Keratinocyte (primary cell): ENCODE measurements around the gene CEP68. TPM values are rescaled to one million over a fixed set of nuclear protein-coding genes. Genes with fewer than 3 reads are reported as not detected.

ENCODE experiments used
- DNase-seq: peaks from one replicate; pipeline ENCODE4 v3.0.0-alpha.2; 2011; ENCODE audit warnings: low read depth, missing footprints, low spot score
- FAIRE-seq: peaks from 2 replicates; lab custom pipeline; 2011; peaks lifted over from hg19 to GRCh38; lab: Jason Lieb, UNC
- H2AFZ ChIP-seq: 2 replicates; pipeline ENCODE4 v1.6.0; 2012; ENCODE audit warnings: low read length, control low read depth, inconsistent platforms; ENCODE audit not compliant: control insufficient read depth
- H3K27ac ChIP-seq: 2 replicates; pipeline ENCODE4 v1.5.1; 2011; ENCODE audit warnings: low read length; ENCODE audit not compliant: control insufficient read depth, insufficient read depth
- H3K27me3 ChIP-seq: 3 replicates; pipeline ENCODE4 v1.6.0; 2011; ENCODE audit warnings: low read length; ENCODE audit not compliant: control insufficient read depth, insufficient read depth; ENCODE audit errors: extremely low read depth
- H3K36me3 ChIP-seq, 2 experiments: 2 replicates in 1 of 2; 3 replicates in 1 of 2; pipeline ENCODE4 v1.5.1; 2011; ENCODE audit warnings: low read length in 2 of 2, mild to moderate bottlenecking in 1 of 2; ENCODE audit not compliant: control insufficient read depth in 2 of 2, insufficient read depth in 2 of 2; ENCODE audit errors: extremely low read depth in 1 of 2
- H3K4me1 ChIP-seq: 3 replicates; pipeline ENCODE4 v1.5.1; 2011; ENCODE audit warnings: low read length; ENCODE audit not compliant: control insufficient read depth, insufficient read depth; ENCODE audit errors: extremely low read depth
- H3K4me2 ChIP-seq: 3 replicates; pipeline ENCODE4 v1.6.0; 2011; ENCODE audit warnings: low read depth, low read length; ENCODE audit not compliant: control insufficient read depth, insufficient read depth; ENCODE audit errors: extremely low read depth
- H3K4me3 ChIP-seq, 3 experiments: fragments of 200-600 bp in 1 of 3; sonication (generic) in 1 of 3; 2 replicates in 2 of 3; 3 replicates in 1 of 3; pipeline ENCODE4 v1.5.1; 2011 to 2016; ENCODE audit warnings: low read length in 3 of 3, mild to moderate bottlenecking in 3 of 3, control low read depth in 2 of 3, inconsistent platforms in 1 of 3, low read depth in 1 of 3, mixed read lengths in 1 of 3, mixed run types in 1 of 3, moderate library complexity in 1 of 3; ENCODE audit not compliant: control insufficient read depth in 2 of 3, insufficient read depth in 2 of 3; ENCODE audit errors: extremely low read depth in 1 of 3
- H3K79me2 ChIP-seq: 2 replicates; pipeline ENCODE4 v1.6.0; 2012; ENCODE audit warnings: low read length; ENCODE audit not compliant: control insufficient read depth, insufficient read depth
- H3K9ac ChIP-seq: 3 replicates; pipeline ENCODE4 v1.6.0; 2011; ENCODE audit warnings: low read length; ENCODE audit not compliant: control insufficient read depth, insufficient read depth; ENCODE audit errors: extremely low read depth
- H3K9me1 ChIP-seq: 3 replicates; pipeline ENCODE4 v1.6.0; 2011; ENCODE audit warnings: low read length; ENCODE audit not compliant: control insufficient read depth, insufficient read depth; ENCODE audit errors: extremely low read depth
- H3K9me3 ChIP-seq: 2 replicates; pipeline ENCODE4 v1.5.1; 2012; ENCODE audit warnings: low read depth, low read length; ENCODE audit not compliant: control insufficient read depth
- H4K20me1 ChIP-seq: 3 replicates; pipeline ENCODE4 v1.6.0; 2011; ENCODE audit warnings: low read length; ENCODE audit not compliant: control insufficient read depth, insufficient read depth; ENCODE audit errors: extremely low read depth
- EZH2 ChIP-seq: IDR thresholded peaks from one replicate; pipeline ENCODE4 v1.6.1; 2012; ENCODE audit warnings: inconsistent platforms, mild to moderate bottlenecking, low read length, moderate library complexity
- dilution Hi-C: fragments of 300-500 bp; cut with MboI; formaldehyde crosslinking; loops from one replicate; pipeline ENCODE4 v1.7.0; 2020; ENCODE audit warnings: low sequenced_read_pairs; ENCODE audit not compliant: extremely low pct_ligation_motif_present
- polyA plus RNA-seq, 5 experiments: library from polyadenylated mRNA; depleted of rRNA in 3 of 5; stranded (reverse) in 3 of 5; stranded (forward) in 1 of 5; unstranded in 1 of 5; fragments of >200 nt; gene quantifications; 1 replicate in 1 of 5; 2 replicates in 3 of 5; 3 replicates in 1 of 5; pipeline versions ENCODE4 v1.2.1 to v1.2.3, GENCODE V29; 2011 to 2012; ENCODE audit warnings: missing spikeins in 2 of 5, low read depth in 1 of 5, low replicate concordance in 1 of 5
- TF ChIP-seq, protein P1 (sequence below), 3 experiments: IDR thresholded peaks in 1 of 3; conservative IDR thresholded peaks in 1 of 3; optimal IDR thresholded peaks in 1 of 3; 2 replicates in 2 of 3; 3 replicates in 1 of 3; pipeline versions ENCODE3 to v1.5.1; 2011; ENCODE audit warnings: low read length in 3 of 3, mild to moderate bottlenecking in 3 of 3, moderate library complexity in 2 of 3, control low read depth in 1 of 3, inconsistent platforms in 1 of 3; ENCODE audit not compliant: insufficient read depth in 2 of 3; ENCODE audit errors: extremely low read depth in 1 of 3

The CEP68 gene
- polyA plus RNA-seq, 1 donor (not counting 4 experiments of a cell fraction or from before 2014, with no cell fraction given) = 4.1 TPM

DNA sequence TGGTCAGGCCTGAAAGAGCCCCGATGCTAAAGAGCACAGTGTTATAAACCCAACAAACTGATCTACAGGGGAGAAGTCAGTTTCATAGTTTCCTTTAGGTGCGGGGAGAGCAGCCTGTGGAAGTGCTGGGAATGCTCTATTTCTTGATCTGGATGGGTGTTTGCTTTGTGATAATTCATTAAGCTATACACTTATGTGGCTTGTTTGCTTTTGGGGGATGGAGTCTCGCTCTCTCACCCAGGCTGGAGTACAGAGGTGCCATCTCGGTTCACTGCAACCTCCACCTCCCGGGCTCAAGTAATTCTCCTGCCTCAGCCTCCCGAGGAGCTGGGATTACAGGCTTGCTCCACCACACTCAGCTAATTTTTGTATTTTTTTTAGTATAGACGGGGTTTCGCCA, 30.1 kb upstream of the CEP68 start:
- H3K4me3 ChIP-seq = no peak overlapping the region
- DNase-seq (no peak), FAIRE-seq (no peak)
- peaks cover 18% of the 10 kb centered on the region for H3K4me1 ChIP-seq
- TF ChIP-seq, protein P1, sequence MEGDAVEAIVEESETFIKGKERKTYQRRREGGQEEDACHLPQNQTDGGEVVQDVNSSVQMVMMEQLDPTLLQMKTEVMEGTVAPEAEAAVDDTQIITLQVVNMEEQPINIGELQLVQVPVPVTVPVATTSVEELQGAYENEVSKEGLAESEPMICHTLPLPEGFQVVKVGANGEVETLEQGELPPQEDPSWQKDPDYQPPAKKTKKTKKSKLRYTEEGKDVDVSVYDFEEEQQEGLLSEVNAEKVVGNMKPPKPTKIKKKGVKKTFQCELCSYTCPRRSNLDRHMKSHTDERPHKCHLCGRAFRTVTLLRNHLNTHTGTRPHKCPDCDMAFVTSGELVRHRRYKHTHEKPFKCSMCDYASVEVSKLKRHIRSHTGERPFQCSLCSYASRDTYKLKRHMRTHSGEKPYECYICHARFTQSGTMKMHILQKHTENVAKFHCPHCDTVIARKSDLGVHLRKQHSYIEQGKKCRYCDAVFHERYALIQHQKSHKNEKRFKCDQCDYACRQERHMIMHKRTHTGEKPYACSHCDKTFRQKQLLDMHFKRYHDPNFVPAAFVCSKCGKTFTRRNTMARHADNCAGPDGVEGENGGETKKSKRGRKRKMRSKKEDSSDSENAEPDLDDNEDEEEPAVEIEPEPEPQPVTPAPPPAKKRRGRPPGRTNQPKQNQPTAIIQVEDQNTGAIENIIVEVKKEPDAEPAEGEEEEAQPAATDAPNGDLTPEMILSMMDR (optimal IDR thresholded peaks at IDR 0.05 in 1 of 3, IDR thresholded peaks at IDR 0.05 in 1 of 3, conservative IDR thresholded peaks at IDR 0.05 in 1 of 3; ENCODE audit: extremely low read depth in 1 of 3, insufficient read depth in 2 of 3, low read length in 3 of 3) = no peak
- no peak for TF ChIP-seq EZH2
- no peak overlapping the region for H3K4me2 ChIP-seq
- no peaks in the 10 kb centered on the region for H3K79me2 ChIP-seq
- peaks cover 0 to 11% of the 10 kb centered on the region in 2 experiments for H3K36me3 ChIP-seq
- dilution Hi-C loops = loop anchor here (25.0 kb wide), 1 partner anchor 114 kb away; no protein-coding TSS in a partner anchor
- H3K27me3 ChIP-seq = no peaks in the 10 kb centered on the region
- H4K20me1 ChIP-seq = no peaks in the 10 kb centered on the region
- no peak overlapping the region for H3K9ac ChIP-seq
- H3K9me3 ChIP-seq = no peaks in the 10 kb centered on the region
- no peak overlapping the region for H3K27ac ChIP-seq
- no peaks in the 10 kb centered on the region for H3K9me1 ChIP-seq
- H2AFZ ChIP-seq = no peak overlapping the region

DNA sequence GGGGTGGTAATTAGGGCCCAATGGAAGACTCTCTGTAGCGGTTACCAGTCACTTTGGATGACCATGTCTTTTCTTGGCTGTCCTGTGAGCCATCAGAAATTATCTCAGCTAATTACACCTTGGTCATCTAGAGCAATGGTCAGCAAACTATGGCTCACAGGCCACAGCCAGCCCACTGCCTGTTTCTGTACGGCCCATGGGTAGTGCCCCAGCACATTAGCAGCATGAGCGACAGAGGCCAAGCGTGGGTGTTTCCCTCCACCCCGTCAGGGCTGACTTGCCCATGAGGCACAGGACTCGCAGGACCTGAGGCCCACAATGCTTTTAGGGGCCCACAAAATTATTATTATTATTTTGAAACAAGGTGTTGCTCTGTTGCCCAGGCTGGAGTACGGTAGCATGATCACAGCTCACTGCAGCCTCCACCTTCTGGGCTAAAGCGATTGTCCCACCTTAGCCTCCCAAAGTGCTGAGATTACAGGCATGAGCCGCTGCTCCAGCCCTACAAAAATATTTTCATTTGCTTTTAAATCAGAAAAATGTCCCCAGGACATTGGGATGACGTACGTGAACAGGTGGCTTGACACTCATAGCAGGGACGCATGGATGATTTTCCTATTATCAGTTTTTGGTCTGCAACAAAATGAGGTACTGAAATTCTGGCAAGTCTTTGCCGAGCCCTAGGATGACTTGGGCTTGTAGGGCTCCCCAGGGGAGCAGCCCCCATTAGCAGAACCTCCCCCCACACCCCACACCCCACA, 29.3 kb upstream of the CEP68 start:
- H3K9ac ChIP-seq = no peak overlapping the region
- no peaks in the 10 kb centered on the region for H3K9me3 ChIP-seq
- no peak overlapping the region for H3K27ac ChIP-seq
- dilution Hi-C loops = loop anchor here (25.0 kb wide), 1 partner anchor 115 kb away; no protein-coding TSS in a partner anchor
- H3K36me3 ChIP-seq = peaks cover 0 to 8% of the 10 kb centered on the region in 2 experiments
- no peaks in the 10 kb centered on the region for H4K20me1 ChIP-seq
- H3K4me1 ChIP-seq = peaks cover 18% of the 10 kb centered on the region
- H2AFZ ChIP-seq = no peak overlapping the region
- TF ChIP-seq, protein P1 (optimal IDR thresholded peaks at IDR 0.05 in 1 of 3, IDR thresholded peaks at IDR 0.05 in 1 of 3, conservative IDR thresholded peaks at IDR 0.05 in 1 of 3; ENCODE audit: extremely low read depth in 1 of 3, insufficient read depth in 2 of 3, low read length in 3 of 3) = no peak
- TF ChIP-seq EZH2 = no peak
- no peak for FAIRE-seq
- H3K9me1 ChIP-seq = no peaks in the 10 kb centered on the region
- no peaks in the 10 kb centered on the region for H3K27me3 ChIP-seq
- no peak overlapping the region for H3K4me3 ChIP-seq
- no peaks in the 10 kb centered on the region for H3K79me2 ChIP-seq
- no peak for DNase-seq
- H3K4me2 ChIP-seq = no peak overlapping the region
